Measurements from ENCODE around the gene FGD1.
"Not testable (repeated sequence)": the region's sequence is repeated elsewhere in the genome, so short reads cannot be mapped to it uniquely, and the experiment has no call there.

DNA sequence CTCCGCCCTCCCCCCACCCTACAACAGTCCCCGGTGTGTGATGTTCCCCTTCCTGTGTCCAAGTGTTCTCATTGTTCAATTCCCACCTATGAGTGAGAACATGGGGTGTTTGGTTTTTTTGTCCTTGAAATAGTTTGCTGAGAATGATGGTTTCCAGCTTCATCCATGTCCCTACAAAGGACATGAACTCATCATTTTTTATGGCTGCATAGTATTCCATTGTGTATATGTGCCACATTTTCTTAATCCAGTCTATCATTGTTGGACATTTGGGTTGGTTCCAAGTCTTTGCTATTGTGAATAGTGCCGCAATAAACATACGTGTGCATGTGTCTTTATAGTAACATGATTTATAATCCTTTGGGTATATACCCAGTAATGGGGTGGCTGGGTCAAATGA is 46.2 kb upstream of the FGD1 start:
- TF ChIP-seq, protein P1, sequence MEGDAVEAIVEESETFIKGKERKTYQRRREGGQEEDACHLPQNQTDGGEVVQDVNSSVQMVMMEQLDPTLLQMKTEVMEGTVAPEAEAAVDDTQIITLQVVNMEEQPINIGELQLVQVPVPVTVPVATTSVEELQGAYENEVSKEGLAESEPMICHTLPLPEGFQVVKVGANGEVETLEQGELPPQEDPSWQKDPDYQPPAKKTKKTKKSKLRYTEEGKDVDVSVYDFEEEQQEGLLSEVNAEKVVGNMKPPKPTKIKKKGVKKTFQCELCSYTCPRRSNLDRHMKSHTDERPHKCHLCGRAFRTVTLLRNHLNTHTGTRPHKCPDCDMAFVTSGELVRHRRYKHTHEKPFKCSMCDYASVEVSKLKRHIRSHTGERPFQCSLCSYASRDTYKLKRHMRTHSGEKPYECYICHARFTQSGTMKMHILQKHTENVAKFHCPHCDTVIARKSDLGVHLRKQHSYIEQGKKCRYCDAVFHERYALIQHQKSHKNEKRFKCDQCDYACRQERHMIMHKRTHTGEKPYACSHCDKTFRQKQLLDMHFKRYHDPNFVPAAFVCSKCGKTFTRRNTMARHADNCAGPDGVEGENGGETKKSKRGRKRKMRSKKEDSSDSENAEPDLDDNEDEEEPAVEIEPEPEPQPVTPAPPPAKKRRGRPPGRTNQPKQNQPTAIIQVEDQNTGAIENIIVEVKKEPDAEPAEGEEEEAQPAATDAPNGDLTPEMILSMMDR (IDR thresholded peaks at IDR 0.05 in 8 of 11, conservative IDR thresholded peaks at IDR 0.05 in 3 of 11): not testable (repeated sequence)
- not testable (repeated sequence) for TF ChIP-seq POLR2A (IDR thresholded peaks at IDR 0.05)

Data from spleen (tissue), 7 donors.